ENCODE results near the gene FBXL17. TPM values are rescaled to one million over a fixed set of nuclear protein-coding genes. Genes with fewer than 3 reads are reported as not detected.

FBXL17 gene
- polyA plus RNA-seq, 1 of the 3 experiments (the other 2 are of a cell fraction) = 4.4 TPM

GRCh38 chr5:108078882-108079281, 303.0 kb downstream of the FBXL17 start (continued):
- TF ChIP-seq FOXJ3 (CRISPR knock-in tag; IDR thresholded peaks at IDR 0.05) (no peak), FOSL2 (IDR thresholded peaks at IDR 0.05; ENCODE audit: borderline replicate concordance, low read depth) (no peak)

GRCh38 chr5:108078345-108078744, 303.6 kb downstream of the FBXL17 start:
- no peaks in the 10 kb centered on the region; a peak in 1 of 4 replicates for H3K4me1 ChIP-seq (ENCODE audit: control insufficient read depth in 1 of 2, insufficient read depth in 2 of 2, low read depth in 1 of 2, low read length in 1 of 2)
- ChIA-PET CTCF (interaction anchor here (0.6 kb wide), 1 partner anchor 145 kb away, joined by 3 read pairs; no protein-coding TSS in a partner anchor), POLR2A (no interaction called here)
- no peak overlapping the region for H3K4me3 ChIP-seq (ENCODE audit: low read depth in 2 of 2, low read length in 1 of 2)
- no peak overlapping the region for H2AFZ ChIP-seq (ENCODE audit: low read depth)
- no peaks in the 10 kb centered on the region for H3K36me3 ChIP-seq (replicated peaks in 1 of 2; ENCODE audit: control insufficient read depth in 1 of 2, insufficient read depth in 2 of 2, low read length in 1 of 2)
- H3K27me3 ChIP-seq (ENCODE audit: insufficient read depth) = no peaks in the 10 kb centered on the region
- DNase-seq = no peak
- TF ChIP-seq MAX (IDR thresholded peaks at IDR 0.05; ENCODE audit: low read depth) (no peak), GATA2 (CRISPR knock-in tag; IDR thresholded peaks at IDR 0.05) (no peak), YY1 (IDR thresholded peaks at IDR 0.05; ENCODE audit: low read depth) (no peak), RXRA (IDR thresholded peaks at IDR 0.05; ENCODE audit: borderline replicate concordance, low read depth) (no peak), CHD2 (IDR thresholded peaks at IDR 0.05; ENCODE audit: low read length, partially characterized antibody) (no peak), SIN3A (IDR thresholded peaks at IDR 0.05; ENCODE audit: borderline replicate concordance, low read depth, low read length) (no peak), PBX3 (IDR thresholded peaks at IDR 0.05) (no peak), RAD21 (IDR thresholded peaks at IDR 0.05; ENCODE audit: low read length) (no peak), REST (IDR thresholded peaks at IDR 0.05; ENCODE audit: low read depth, low read length) (no peak), FOXJ3 (CRISPR knock-in tag; IDR thresholded peaks at IDR 0.05) (no peak), RCOR1 (IDR thresholded peaks at IDR 0.05; ENCODE audit: low read length) (no peak), TEAD4 (IDR thresholded peaks at IDR 0.05; ENCODE audit: borderline replicate concordance, insufficient read depth) (no peak), ELF1 (IDR thresholded peaks at IDR 0.05) (no peak), FOXM1 (IDR thresholded peaks at IDR 0.05; ENCODE audit: low read depth) (no peak)
- H3K27ac ChIP-seq (ENCODE audit: low read depth in 2 of 2, low read length in 1 of 2) = no peak overlapping the region
- no peaks in the 10 kb centered on the region for H4K20me1 ChIP-seq (ENCODE audit: insufficient read depth)
- WGBS (ENCODE audit: low lambda C conversion rate) = 94% methylated on average over 3 of the region's 3 CpGs
- no peaks in the 10 kb centered on the region for H3K9me3 ChIP-seq
- H3K79me2 ChIP-seq (ENCODE audit: insufficient read depth) = no peaks in the 10 kb centered on the region
- H3K9me2 ChIP-seq = no peaks in the 10 kb centered on the region
- no peak overlapping the region for H3K9ac ChIP-seq
- no peaks in the 10 kb centered on the region for H3F3A ChIP-seq (replicated peaks; ENCODE audit: insufficient read depth)
- H3K4me2 ChIP-seq = no peak overlapping the region

All from SK-N-SH (cell line).